ENCODE measurements around the gene PCSK5.
"Not testable (repeated sequence)": the region's sequence is repeated elsewhere in the genome, so short reads cannot be mapped to it uniquely, and the experiment has no call there.

PCSK5 gene

GRCh38 chr9:75927356-75927755, 36.9 kb downstream of the PCSK5 start:
- DNase-seq, result no peak

DNA sequence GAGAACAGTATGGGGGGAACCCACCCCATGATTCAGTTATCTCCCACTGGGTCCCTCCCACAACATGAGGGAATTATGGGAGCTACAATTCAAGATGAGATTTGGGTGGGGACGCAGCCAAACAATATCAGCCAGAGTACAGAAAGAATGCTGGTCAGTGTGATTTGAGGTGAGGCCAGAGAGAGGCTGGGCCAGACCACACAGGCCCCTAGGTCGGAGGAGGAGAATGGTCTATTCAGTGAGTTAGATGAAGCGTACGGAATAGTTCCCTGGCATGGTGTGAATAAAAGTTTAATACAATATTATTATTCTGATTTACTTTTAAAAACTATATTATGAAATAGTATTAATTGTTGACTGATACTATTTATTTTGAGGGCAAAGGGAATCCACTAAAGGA, 39.7 kb downstream of the PCSK5 start:
- DNase-seq, result no peak

- DNase-seq, result no peak
Observed at GRCh38 chr9:75930730-75931321, 40.4 kb downstream of the PCSK5 start.

GRCh38 chr9:75933982-75934381, 43.5 kb downstream of the PCSK5 start:
- no peak for DNase-seq

DNA sequence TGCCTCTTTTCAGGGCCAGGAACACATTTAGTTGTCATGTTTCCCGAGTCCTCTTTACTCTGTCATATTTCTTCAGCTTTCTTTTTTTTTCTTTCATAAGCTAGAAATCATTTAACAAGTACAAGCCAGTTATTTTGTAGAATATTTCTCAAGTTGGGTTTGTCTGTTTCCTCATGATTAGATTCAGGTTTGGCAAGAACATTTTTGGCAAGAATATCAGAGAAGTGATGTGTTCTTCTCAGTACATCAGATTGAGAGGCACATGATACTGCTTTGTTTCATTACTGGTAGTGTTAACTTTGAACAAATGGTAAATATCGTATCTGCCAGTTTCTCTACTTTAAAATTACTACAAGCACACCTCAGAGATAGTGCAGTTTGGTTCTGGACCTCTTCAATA, 45.1 kb downstream of the PCSK5 start:
- no peak for DNase-seq

DNA sequence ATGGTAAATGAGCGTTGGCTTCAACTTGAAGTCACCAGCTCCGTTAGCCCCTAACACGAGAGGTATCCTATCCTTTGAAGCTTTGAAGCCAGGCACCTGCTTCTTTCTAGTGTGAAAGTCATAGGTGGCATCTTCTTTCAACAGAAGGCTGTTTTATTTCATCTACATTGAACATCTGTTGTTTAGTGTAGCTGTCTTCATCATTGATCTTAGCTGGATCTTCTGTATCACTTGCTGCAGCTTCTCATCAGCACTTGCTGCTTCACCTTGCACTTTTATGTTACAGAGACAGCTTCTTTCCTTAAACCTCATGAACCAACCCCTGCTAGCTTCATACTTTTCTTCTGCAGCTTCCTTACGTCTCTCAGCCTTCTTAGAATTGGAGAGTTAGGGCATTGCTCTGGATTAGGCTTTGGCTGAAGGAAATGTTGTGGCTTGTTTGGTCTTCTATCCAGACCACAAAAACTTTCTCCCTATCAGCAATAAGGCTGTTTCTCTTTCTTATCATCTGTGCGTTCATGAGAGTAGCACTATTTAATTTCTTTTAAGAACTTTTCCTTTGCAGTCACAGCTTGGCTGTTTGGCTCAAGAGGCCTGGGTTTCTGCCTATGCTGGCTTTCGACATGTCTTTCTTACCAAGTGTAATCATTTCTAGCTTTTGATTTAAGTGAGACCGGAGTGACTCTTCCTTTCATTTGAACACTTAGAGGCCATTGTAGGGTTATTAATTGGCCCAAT, 47.2 kb downstream of the PCSK5 start:
- no peak for DNase-seq

DNA sequence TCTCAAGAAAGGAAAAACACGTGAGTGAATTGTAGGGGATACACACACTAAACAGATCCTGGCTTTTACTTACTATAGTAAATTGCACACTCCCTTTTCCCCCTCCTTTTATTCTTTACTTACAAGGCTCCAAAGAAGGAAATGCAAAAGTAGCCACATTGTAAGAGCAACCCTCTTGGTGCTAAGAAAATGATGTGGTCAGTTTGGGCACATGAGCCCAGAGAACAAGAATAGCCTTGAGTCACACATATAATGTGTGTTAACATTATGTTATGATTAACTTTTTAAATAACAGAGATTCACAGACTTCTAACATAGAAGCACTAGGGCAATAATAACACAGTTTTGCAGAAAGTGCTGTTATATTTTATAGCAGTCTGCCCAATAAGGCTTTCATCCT, 48.5 kb downstream of the PCSK5 start:
- no peak for DNase-seq

DNA sequence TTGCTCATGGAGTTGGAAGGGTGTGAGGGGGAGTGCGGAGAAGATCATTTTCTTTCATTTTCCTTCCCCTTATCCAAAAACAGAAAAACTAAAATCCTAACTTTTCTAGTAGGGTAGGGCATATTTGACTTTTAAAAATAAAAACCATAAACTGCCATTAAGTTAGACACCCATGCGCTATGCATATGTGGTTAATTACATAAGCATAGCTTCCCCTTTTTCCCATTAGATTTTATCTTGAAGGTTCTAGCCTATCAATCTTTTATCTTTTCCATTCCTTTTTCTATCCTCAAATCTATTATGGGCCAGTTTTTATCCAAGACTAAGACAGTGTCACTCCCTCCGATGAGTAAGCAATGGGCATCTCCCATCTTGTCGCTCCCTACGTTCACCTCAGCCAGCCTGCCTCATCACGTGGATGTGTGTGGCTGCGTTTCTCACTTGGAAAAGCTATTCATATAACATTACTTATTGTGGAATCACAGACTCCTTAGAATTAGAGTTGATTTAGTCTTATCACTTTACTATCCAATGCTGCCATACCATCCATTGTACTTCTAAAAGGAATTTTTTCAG, 49.2 kb downstream of the PCSK5 start:
- DNase-seq, result no peak

- DNase-seq, result no peak
Observed at GRCh38 chr9:75941066-75941465, 50.6 kb downstream of the PCSK5 start.

DNA sequence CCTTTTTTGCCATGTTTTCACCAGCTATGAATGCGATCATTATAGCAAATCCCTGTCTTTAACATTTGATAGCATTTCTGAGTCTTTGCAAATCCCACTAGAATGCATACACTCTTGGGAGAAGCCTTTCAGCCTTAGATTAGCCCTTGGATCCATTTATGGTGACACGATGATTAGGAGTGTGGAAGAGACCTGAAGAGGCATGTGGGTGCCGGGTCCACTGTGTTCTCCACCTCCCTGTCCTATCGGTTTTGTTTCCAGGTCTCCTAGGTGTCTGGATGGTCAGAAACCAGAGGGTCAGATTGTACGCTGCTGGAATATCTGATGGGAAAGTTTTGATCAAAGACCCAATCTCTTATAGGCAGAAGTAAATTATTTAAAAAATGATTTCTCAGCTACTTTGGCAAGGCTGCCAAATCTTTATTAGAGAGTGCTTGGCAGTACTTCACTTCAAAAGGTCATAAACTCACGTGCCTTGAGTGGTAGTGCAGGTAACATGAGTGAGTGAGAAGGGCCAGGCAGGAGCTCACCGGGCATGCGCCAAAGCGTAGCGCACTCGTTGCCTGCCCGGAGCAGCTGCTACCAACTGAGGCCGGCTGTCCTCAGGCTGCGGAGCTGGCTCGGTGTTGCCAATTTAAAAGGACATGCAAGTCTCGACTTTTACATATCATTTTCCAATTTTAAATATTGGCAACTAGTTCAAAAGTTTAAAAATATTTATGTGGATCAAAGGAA, 51.3 kb downstream of the PCSK5 start:
- DNase-seq, result no peak

- no peak for DNase-seq
Observed at GRCh38 chr9:75946766-75947165, 56.3 kb downstream of the PCSK5 start.

- no peak for DNase-seq
Observed at GRCh38 chr9:75947233-75947632, 56.8 kb downstream of the PCSK5 start.

- DNase-seq, result no peak
Observed at GRCh38 chr9:75950998-75951397, 60.5 kb downstream of the PCSK5 start.

- no peak for DNase-seq
Observed at GRCh38 chr9:75953218-75953617, 62.7 kb downstream of the PCSK5 start.

- DNase-seq, result no peak
Observed at GRCh38 chr9:75956161-75956560, 65.7 kb downstream of the PCSK5 start.

- no peak for DNase-seq
Observed at GRCh38 chr9:75957116-75957515, 66.6 kb downstream of the PCSK5 start.

DNA sequence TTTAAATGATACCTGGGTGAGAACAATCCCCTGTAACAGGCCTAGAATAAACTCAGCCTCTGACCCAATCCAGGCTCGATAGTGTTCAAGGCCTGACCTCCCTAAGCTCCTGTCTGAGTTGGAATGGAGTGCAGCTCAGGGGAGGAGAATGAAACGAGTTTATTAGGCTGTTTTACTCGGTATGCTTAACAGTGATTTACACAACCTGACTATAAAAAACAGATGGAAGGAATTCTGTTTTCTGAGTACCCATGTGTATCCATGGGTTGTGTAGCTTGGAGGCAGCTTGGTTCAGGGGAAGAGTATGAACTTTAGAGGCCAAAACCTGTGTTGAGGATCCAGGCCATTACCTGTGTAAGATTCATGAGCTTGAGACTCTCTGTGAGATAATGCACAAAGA, 67.8 kb downstream of the PCSK5 start:
- DNase-seq, result no peak

GRCh38 chr9:75960551-75960950, 70.1 kb downstream of the PCSK5 start:
- no peak for DNase-seq

DNA sequence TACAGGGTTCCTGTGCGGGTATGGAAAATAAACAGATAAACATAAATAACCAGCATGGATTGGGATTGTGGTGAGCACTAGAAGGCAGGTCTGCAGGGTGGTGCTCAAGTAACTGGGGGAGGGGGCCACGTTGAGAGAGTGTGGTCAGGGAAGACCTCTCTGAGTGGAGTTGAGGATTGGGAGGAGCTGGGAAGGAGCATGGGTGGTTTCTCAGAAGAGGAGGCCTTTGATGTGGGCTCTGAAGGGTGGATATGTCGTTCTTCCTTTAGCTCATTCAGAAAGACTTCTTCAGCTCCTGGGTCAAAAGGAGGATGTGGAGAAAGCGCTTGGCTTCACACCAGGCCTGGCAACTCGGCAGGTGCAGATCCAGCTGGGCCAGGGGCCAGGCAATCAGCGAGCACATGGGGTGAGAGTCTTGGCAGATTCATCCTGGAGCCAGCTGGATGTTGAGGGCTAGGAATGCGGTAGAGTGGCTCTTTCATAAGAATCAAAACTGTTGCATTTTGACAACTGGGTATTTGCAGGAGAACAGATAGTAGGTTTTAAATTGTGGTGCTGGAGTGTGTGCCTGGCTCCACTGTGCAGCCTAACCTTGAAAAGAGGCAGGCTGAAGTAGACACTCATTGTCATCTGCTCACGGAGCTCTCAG, 71.7 kb downstream of the PCSK5 start:
- DNase-seq, result no peak

GRCh38 chr9:75962662-75963036, 72.2 kb downstream of the PCSK5 start:
- no peak for DNase-seq

DNA sequence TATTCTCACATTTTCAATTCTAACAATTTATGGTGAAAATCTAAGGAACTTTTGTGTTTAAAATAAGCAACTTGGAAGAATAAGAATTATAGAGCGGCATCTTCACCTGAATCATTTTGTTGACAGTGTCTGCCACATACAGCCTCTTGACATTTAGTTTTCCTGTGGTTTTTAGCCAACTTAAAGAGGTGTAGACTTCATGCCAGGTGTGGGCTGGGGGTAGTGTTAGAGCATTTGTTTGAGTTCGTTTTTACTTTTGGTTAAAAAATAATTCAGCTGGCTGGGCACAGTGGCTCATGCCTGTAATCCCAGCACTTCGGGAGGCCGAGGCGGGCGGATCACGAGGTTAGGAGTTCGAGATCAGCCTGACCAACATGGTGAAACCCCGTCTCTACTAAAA, 72.8 kb downstream of the PCSK5 start:
- not testable (repeated sequence) for DNase-seq

DNA sequence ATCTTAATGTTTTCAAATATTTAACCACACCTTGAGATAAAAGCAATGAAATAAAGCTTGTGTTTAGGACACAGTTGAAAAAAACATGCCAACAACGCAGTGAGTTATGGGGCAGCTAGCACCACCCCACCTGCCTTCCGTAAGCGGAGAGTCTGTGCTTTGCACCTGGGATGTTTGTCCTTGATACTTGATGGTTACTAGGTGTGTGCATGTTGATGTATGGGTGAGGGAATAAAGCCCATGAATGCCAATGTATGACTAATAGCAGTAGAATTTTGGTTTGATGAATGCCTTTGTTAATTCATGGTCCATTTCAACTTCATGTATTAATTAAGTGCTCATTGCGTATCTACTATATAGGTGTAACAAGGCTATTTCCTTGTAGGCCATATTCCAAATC, 74.0 kb downstream of the PCSK5 start:
- no peak for DNase-seq

DNA sequence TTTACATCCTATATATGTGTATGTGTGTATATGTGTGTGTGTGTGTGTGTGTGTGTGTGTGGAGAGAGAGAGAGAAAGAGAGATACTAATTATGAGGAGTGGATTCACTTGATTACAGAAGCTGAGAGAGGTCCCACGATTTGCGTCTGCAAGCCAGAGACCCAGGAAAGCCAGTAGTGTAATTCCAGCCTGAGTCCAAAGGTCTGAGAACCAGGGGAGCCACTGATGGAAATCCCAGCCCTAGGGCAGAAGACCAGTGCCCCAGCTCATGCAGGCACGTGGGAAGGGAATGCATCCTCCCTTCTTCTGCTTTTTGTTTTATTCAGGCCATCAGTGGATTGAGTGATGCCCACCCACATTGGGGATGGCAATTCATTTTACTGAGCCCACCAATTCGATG, 74.8 kb downstream of the PCSK5 start:
- no peak for DNase-seq

All from HCEC 1CT (cell line).